ENCODE results near the gene NHERF2. TPM values are rescaled to one million over a fixed set of nuclear protein-coding genes. Genes with fewer than 3 reads are reported as not detected.

The NHERF2 gene
- total and polyA plus RNA-seq, 9 of the 15 experiments (the other 6 are each of a cell fraction or from before 2014, with no cell fraction given) = 0.15 to 42.0 (median 12.5) TPM

DNA sequence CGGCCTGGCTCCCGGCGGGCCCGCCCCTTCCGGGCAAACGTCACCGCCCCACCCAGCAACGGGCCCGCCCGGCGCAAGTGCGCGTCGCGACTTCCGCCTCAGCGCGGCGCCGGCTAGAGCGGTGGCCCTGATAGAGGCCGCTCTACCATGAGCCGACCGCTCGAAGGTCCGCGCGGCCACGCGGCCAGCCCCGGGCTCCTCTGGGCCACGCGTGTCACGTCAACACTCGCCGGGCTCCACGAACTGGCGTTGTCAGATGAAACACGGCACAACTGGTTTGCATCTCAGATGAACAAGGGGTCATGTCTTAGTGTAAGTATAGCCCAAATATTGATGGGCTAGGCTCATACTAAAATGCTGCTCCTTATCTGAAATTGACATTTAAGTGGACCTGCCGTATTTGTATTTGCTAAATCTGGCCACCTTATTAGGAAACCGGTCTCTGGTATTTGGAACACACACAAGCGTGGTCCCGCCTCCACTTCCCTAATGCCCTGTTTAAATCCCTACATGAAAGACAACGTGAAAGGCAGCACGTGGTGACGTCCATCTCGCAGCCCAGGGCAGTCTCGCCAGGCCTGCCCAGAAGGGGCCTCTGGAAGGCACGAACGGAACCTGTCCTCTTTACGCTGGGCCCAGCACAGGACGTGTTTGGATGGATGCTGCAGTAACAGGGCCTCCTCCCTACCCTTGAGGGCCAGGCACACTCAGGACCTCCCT, 16.8 kb upstream of the NHERF2 start, which contains the start of gene ZNF598 (continued):
- no peak for TF ChIP-seq CBX1 (IDR thresholded peaks at IDR 0.05; ENCODE audit: low read depth)
- peak; percentile 44; the same call in 1 of the 2 replicates for TF ChIP-seq JUND (IDR thresholded peaks at IDR 0.05; ENCODE audit: borderline replicate concordance, low read depth, low read length)
- TF ChIP-seq JUND (tag; IDR thresholded peaks at IDR 0.05; ENCODE audit: borderline replicate concordance, low read depth, low read length) = no peak; the same call in 2 of the 3 replicates
- no peak for TF ChIP-seq ZBTB49 (CRISPR knock-in tag; IDR thresholded peaks at IDR 0.05; ENCODE audit: borderline replicate concordance)
- no peak for TF ChIP-seq CLOCK (CRISPR knock-in tag; IDR thresholded peaks at IDR 0.05; ENCODE audit: borderline replicate concordance)
- TF ChIP-seq NFYB (IDR thresholded peaks at IDR 0.05; ENCODE audit: extremely low read depth, insufficient read length) = no peak
- TF ChIP-seq NR4A1 (CRISPR knock-in tag; IDR thresholded peaks at IDR 0.05) = no peak
- TF ChIP-seq NR4A1 (tag; IDR thresholded peaks at IDR 0.05) = peak; percentile 77
- TF ChIP-seq MTA3 (IDR thresholded peaks at IDR 0.05; ENCODE audit: borderline replicate concordance) = peak; percentile 90
- no peak for TF ChIP-seq ZNF277 (CRISPR knock-in tag; IDR thresholded peaks at IDR 0.05; ENCODE audit: borderline replicate concordance)
- TF ChIP-seq ZZZ3 (IDR thresholded peaks at IDR 0.05) = peak; percentile 72; the same call in 1 of the 2 replicates
- TF ChIP-seq PCBP2 (IDR thresholded peaks at IDR 0.05; ENCODE audit: low read depth, low read length, poor library complexity, severe bottlenecking) = no peak
- TF ChIP-seq, protein P1, sequence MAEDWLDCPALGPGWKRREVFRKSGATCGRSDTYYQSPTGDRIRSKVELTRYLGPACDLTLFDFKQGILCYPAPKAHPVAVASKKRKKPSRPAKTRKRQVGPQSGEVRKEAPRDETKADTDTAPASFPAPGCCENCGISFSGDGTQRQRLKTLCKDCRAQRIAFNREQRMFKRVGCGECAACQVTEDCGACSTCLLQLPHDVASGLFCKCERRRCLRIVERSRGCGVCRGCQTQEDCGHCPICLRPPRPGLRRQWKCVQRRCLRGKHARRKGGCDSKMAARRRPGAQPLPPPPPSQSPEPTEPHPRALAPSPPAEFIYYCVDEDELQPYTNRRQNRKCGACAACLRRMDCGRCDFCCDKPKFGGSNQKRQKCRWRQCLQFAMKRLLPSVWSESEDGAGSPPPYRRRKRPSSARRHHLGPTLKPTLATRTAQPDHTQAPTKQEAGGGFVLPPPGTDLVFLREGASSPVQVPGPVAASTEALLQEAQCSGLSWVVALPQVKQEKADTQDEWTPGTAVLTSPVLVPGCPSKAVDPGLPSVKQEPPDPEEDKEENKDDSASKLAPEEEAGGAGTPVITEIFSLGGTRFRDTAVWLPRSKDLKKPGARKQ (CRISPR knock-in tag; IDR thresholded peaks at IDR 0.05) = no peak
- no peak for TF ChIP-seq YBX1 (IDR thresholded peaks at IDR 0.05)
- no peak for TF ChIP-seq FOXA3 (CRISPR knock-in tag; conservative IDR thresholded peaks at IDR 0.05 in 1 of 2, IDR thresholded peaks at IDR 0.05 in 1 of 2)
- TF ChIP-seq MIER1 (IDR thresholded peaks at IDR 0.05; ENCODE audit: low read depth) = no peak; the same call in 1 of the 2 replicates
- peak; percentile 82 for TF ChIP-seq TAF9B (IDR thresholded peaks at IDR 0.05; ENCODE audit: partially characterized antibody)
- TF ChIP-seq ZFP36 (IDR thresholded peaks at IDR 0.05; ENCODE audit: low read depth, low read length, partially characterized antibody) = peak; percentile 9

Measured in K562 (cell line).